Muscle of arm (tissue), 12 donors: ENCODE measurements around the gene C22orf23. TPM values are rescaled to one million over a fixed set of nuclear protein-coding genes. Genes with fewer than 3 reads are reported as not detected.

ENCODE experiments used
- DNase-seq: peaks from one replicate; pipeline ENCODE4 v3.0.0-alpha.2; 2013
- polyA plus RNA-seq, 12 donors: library from polyadenylated mRNA; unstranded; fragments of 120-200 nt; gene quantifications; one replicate each; pipeline ENCODE4 v1.2.1, GENCODE V29; 2013; ENCODE audit not compliant: insufficient read length in 12 of 12

C22orf23 gene
- polyA plus RNA-seq, 12 donors = 6.0 to 10.7 (median 9.1) TPM; not detected in 2

GRCh38 chr22:37905534-37906363 lies 47.7 kb downstream of the C22orf23 start, which contains the start of gene MICALL1:
Gene MICALL1, plus strand, starts transcription at chr22:37906297. Its CDS starts 126 bp downstream, at chr22:37906423.
- DNase-seq = no peak

GRCh38 chr22:37904572-37905533 lies 48.5 kb downstream of the C22orf23 start:
- DNase-seq = no peak

- DNase-seq = no peak
Measured at GRCh38 chr22:37898441-37899181, 54.8 kb downstream of the C22orf23 start.

- no peak for DNase-seq
Measured at GRCh38 chr22:37897807-37898206, 55.6 kb downstream of the C22orf23 start.

- DNase-seq = no peak
Measured at GRCh38 chr22:37896939-37897338, 56.5 kb downstream of the C22orf23 start.

- DNase-seq = no peak
Measured at GRCh38 chr22:37896181-37896592, 57.2 kb downstream of the C22orf23 start.

GRCh38 chr22:37894939-37895670 lies 58.3 kb downstream of the C22orf23 start:
- DNase-seq = no peak

- no peak for DNase-seq
Measured at GRCh38 chr22:37893583-37893983, 59.8 kb downstream of the C22orf23 start.

Other genes with a start within 250 kb of the C22orf23 start
- gene GCAT, start 145.7 kb downstream of the C22orf23 start, polyA plus RNA-seq = 1 to 10 TPM in 10 of 12 donors, not detected in 2; 3.6 to 6.3 (median 5.2) TPM
- gene GALR3, start 130.2 kb downstream of the C22orf23 start, polyA plus RNA-seq = not detected
- gene ANKRD54, start 109.3 kb downstream of the C22orf23 start, polyA plus RNA-seq = 10 to 100 TPM in 7 of 12 donors, 1 to 10 TPM in 4, not detected in 1; 7.7 to 16.4 (median 10.7) TPM
- 1,000 to 10,000 TPM in 9 of 12 donors, 100 to 1,000 TPM in 2, not detected in 1; 578 to 1,449 (median 1,314) TPM for gene EIF3L, start 104.2 kb downstream of the C22orf23 start, polyA plus RNA-seq
- gene MICALL1, start 47.3 kb downstream of the C22orf23 start, polyA plus RNA-seq = 10 to 100 TPM in 11 of 12 donors, not detected in 1; 39.0 to 60.7 (median 43.8) TPM
- gene POLR2F, start 98 bp upstream of the C22orf23 start, polyA plus RNA-seq = 10 to 100 TPM in 11 of 12 donors, not detected in 1; 29.5 to 53.0 (median 41.3) TPM
- 10 to 100 TPM in 2 of 12 donors, 1 to 10 TPM in 9, not detected in 1; 3.4 to 24.9 (median 6.7) TPM for gene SOX10, start 31.0 kb upstream of the C22orf23 start, polyA plus RNA-seq
- gene PICK1, start 103.8 kb upstream of the C22orf23 start, polyA plus RNA-seq = 10 to 100 TPM in 3 of 12 donors, 1 to 10 TPM in 8, not detected in 1; 6.1 to 21.5 (median 9.2) TPM
- gene SLC16A8, start 130.6 kb upstream of the C22orf23 start, polyA plus RNA-seq = 1 to 10 TPM in 10 of 12 donors, not detected in 2; 1.0 to 2.6 (median 1.8) TPM
- 10 to 100 TPM in 1 of 12 donors, 1 to 10 TPM in 5, under 1 TPM in 5, not detected in 1; 0.52 to 17.0 (median 1.1) TPM for gene BAIAP2L2, start 157.1 kb upstream of the C22orf23 start, polyA plus RNA-seq
- gene PLA2G6, start 228.2 kb upstream of the C22orf23 start, polyA plus RNA-seq = 10 to 100 TPM in 7 of 12 donors, 1 to 10 TPM in 4, not detected in 1; 7.1 to 33.6 (median 10.6) TPM
- gene MAFF, start 248.4 kb upstream of the C22orf23 start, polyA plus RNA-seq = 1 to 10 TPM in 10 of 12 donors, not detected in 2; 2.2 to 9.0 (median 3.2) TPM